Kidney epithelial cell (primary cell): ENCODE measurements around the gene PPP6R3. TPM values are rescaled to one million over a fixed set of nuclear protein-coding genes. Genes with fewer than 3 reads are reported as not detected.

ENCODE experiments used
- DNase-seq: peaks from one replicate; pipeline ENCODE4 v3.0.0-alpha.2; 2010; ENCODE audit warnings: low read depth
- H3K27me3 ChIP-seq: 2 replicates; pipeline ENCODE4 v1.6.0; 2011; ENCODE audit warnings: low read length; ENCODE audit not compliant: control insufficient read depth, insufficient read depth
- H3K36me3 ChIP-seq: 2 replicates; pipeline ENCODE4 v1.5.1; 2011; ENCODE audit warnings: low read length; ENCODE audit not compliant: control insufficient read depth, insufficient read depth
- H3K4me3 ChIP-seq: 2 replicates; pipeline ENCODE4 v1.5.1; 2011; ENCODE audit warnings: low read depth, mild to moderate bottlenecking, control low read depth, low read length
- CTCF ChIP-seq: IDR thresholded peaks from 2 replicates; pipeline ENCODE4 v1.5.1; 2011; ENCODE audit warnings: mild to moderate bottlenecking, moderate library complexity, low read length, control low read depth, inconsistent platforms; ENCODE audit not compliant: insufficient read depth, poor library complexity, severe bottlenecking
- total RNA-seq: library from RNA; depleted of rRNA; stranded (reverse); fragments of >200 nt; gene quantifications from 2 replicates; pipeline ENCODE4 v1.2.3, GENCODE V29; 2015

Gene PPP6R3
- total RNA-seq, 1 donor from 2014 or later = 71.7 TPM

GRCh38 chr11:68661697-68662603, 201.4 kb downstream of the PPP6R3 start:
- TF ChIP-seq CTCF = no peak
- Histone ChIP-seq H3K36me3 (no peaks in the 10 kb centered on the region), H3K4me3 (no peak overlapping the region), H3K27me3 (peaks cover 19% of the 10 kb centered on the region)
- no peak for DNase-seq

GRCh38 chr11:68663482-68664010, 203.0 kb downstream of the PPP6R3 start:
- no peak for DNase-seq
- no peak for TF ChIP-seq CTCF
- H3K27me3 ChIP-seq = peaks cover 16% of the 10 kb centered on the region
- no peak overlapping the region for H3K4me3 ChIP-seq
- no peaks in the 10 kb centered on the region for H3K36me3 ChIP-seq

DNA sequence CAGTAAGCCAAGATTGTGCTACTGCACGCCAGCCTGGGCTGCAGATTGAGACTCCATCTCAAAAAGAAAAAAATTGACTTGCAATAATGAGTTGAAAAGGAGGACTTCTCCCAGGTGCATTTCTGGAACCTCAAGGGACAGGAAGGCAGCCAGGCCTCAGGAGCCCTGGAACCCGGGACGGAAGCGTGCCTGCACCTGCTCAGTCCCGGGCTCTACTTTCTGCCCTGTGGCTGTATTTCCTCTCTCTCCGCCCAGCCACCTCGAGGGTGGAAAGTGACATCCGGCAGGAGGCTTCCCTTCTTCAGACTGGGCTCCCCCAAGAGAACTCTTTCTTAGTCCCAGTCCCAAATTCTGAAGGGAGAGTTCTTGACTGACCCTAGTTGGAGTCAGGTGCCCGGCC, 203.6 kb downstream of the PPP6R3 start:
- peaks cover 16% of the 10 kb centered on the region for H3K27me3 ChIP-seq
- H3K4me3 ChIP-seq = no peak overlapping the region
- TF ChIP-seq CTCF = no peak
- H3K36me3 ChIP-seq = no peaks in the 10 kb centered on the region
- DNase-seq = no peak

GRCh38 chr11:68664906-68665305, 204.4 kb downstream of the PPP6R3 start:
- TF ChIP-seq CTCF = no peak
- Histone ChIP-seq H3K27me3 (peaks cover 18% of the 10 kb centered on the region), H3K4me3 (no peak overlapping the region), H3K36me3 (no peaks in the 10 kb centered on the region)
- no peak for DNase-seq

Other genes with a start within 250 kb of the PPP6R3 start
- gene KMT5B, start 247.5 kb upstream of the PPP6R3 start, total RNA-seq = 24.8 and 25.7 TPM in 2 replicates
- gene C11orf24, start 188.8 kb upstream of the PPP6R3 start, total RNA-seq = 27.5 and 56.8 TPM in 2 replicates
- 31.2 and 31.6 TPM in 2 replicates for gene LRP5, start 148.2 kb upstream of the PPP6R3 start, total RNA-seq
- gene GAL, start 223.8 kb downstream of the PPP6R3 start, total RNA-seq = 16.1 and 20.8 TPM in 2 replicates